ENCODE results near the gene OR9Q1. TPM values are rescaled to one million over a fixed set of nuclear protein-coding genes. Genes with fewer than 3 reads are reported as not detected.

Gene OR9Q1
- total and polyA plus RNA-seq, 2 of the 13 experiments (the other 11 are each of a cell fraction or from before 2014, with no cell fraction given), result not detected

DNA sequence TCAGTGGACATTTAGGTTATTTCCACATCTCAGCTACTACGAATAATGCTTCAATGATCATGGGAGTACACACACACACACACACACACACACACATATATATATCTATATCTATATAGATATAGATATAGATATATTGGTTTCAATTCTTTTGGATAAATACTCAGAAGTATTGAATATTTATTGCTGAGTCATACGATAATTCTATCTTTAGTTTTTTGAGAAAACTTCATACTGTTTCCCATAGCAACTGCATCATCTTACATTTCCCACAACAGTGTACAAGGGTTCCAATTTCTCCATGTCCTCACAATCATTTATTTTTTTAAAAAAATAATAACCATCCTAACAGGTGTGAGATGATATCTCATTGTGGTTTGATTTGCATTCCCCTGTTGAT lies 172.3 kb downstream of the OR9Q1 start (continued):
- TF ChIP-seq, protein P1, sequence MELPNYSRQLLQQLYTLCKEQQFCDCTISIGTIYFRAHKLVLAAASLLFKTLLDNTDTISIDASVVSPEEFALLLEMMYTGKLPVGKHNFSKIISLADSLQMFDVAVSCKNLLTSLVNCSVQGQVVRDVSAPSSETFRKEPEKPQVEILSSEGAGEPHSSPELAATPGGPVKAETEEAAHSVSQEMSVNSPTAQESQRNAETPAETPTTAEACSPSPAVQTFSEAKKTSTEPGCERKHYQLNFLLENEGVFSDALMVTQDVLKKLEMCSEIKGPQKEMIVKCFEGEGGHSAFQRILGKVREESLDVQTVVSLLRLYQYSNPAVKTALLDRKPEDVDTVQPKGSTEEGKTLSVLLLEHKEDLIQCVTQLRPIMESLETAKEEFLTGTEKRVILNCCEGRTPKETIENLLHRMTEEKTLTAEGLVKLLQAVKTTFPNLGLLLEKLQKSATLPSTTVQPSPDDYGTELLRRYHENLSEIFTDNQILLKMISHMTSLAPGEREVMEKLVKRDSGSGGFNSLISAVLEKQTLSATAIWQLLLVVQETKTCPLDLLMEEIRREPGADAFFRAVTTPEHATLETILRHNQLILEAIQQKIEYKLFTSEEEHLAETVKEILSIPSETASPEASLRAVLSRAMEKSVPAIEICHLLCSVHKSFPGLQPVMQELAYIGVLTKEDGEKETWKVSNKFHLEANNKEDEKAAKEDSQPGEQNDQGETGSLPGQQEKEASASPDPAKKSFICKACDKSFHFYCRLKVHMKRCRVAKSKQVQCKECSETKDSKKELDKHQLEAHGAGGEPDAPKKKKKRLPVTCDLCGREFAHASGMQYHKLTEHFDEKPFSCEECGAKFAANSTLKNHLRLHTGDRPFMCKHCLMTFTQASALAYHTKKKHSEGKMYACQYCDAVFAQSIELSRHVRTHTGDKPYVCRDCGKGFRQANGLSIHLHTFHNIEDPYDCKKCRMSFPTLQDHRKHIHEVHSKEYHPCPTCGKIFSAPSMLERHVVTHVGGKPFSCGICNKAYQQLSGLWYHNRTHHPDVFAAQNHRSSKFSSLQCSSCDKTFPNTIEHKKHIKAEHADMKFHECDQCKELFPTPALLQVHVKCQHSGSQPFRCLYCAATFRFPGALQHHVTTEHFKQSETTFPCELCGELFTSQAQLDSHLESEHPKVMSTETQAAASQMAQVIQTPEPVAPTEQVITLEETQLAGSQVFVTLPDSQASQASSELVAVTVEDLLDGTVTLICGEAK (IDR thresholded peaks at IDR 0.05), result no peak
- TF ChIP-seq, protein P1 (CRISPR knock-in tag; IDR thresholded peaks at IDR 0.05), result no peak
- TF ChIP-seq ZNF678 (CRISPR knock-in tag; IDR thresholded peaks at IDR 0.05) (no peak), CENPT (CRISPR knock-in tag; IDR thresholded peaks at IDR 0.05; ENCODE audit: low read depth) (no peak)

DNA sequence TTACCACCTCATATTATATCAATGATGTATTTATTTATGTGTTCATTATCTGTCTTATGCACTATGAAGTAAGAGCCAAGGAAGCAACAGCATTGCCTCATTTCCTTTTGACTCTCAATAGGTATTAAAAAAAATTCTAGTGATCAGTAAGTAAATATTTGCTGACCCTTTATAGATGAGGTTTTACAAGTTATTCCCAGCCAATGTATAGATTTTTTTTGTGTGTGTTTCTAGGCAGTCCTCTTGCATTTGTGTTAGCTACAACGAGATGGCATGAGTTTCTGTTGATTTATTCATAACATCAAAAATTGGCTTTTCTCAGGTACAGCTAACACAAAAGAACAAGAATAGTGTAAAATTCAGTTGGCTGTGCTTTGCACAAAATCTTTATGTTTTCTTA lies 175.6 kb downstream of the OR9Q1 start:
- Histone ChIP-seq H3K4me3 (replicated peaks in 1 of 3; ENCODE audit: insufficient read depth in 1 of 3, low read depth in 2 of 3, low read length in 3 of 3) (no peak overlapping the region), H3K4me2 (ENCODE audit: low read depth, low read length) (no peak overlapping the region), H3K36me3 (replicated peaks in 1 of 2; ENCODE audit: control insufficient read depth in 1 of 2, insufficient read depth in 2 of 2, low read length in 2 of 2) (no peaks in the 10 kb centered on the region), H3K4me1 (ENCODE audit: insufficient read depth, low read length) (no peaks in the 10 kb centered on the region), H3K79me2 (ENCODE audit: insufficient read depth, low read length) (no peaks in the 10 kb centered on the region), H4K20me1 (ENCODE audit: insufficient read depth, low read length) (no peaks in the 10 kb centered on the region), H3K27ac (ENCODE audit: extremely low read length, insufficient read depth, low read length) (no peak overlapping the region), H3K9ac (ENCODE audit: insufficient read depth, low read depth, low read length) (no peak overlapping the region), H2AFZ (ENCODE audit: low read length) (no peak overlapping the region), H3K9me3 (ENCODE audit: low read length) (peaks cover 20% of the 10 kb centered on the region), H3K27me3 (ENCODE audit: control insufficient read depth in 1 of 2, insufficient read depth in 2 of 2, low read length in 2 of 2) (no peaks in the 10 kb centered on the region)
- DNase-seq (ENCODE audit: low spot score) (no peak), ATAC-seq (no peak), FAIRE-seq (no peak)
- BruUV-seq (replicated peaks), result no TSS peak
- 0% methylated on average over 1 of the region's 1 CpG for WGBS (ENCODE audit: low lambda C conversion rate)
- no peak for TF ChIP-seq DR1 (CRISPR knock-in tag; IDR thresholded peaks at IDR 0.05)
- TF ChIP-seq SYNCRIP (IDR thresholded peaks at IDR 0.05; ENCODE audit: insufficient read depth, low read depth, low read length), result no peak
- no peak for TF ChIP-seq ZNF839 (CRISPR knock-in tag; IDR thresholded peaks at IDR 0.05; ENCODE audit: borderline replicate concordance)
- TF ChIP-seq ZNF567 (CRISPR knock-in tag; IDR thresholded peaks at IDR 0.05; ENCODE audit: borderline replicate concordance), result no peak
- intact Hi-C loops (cut with micrococcal nuclease; ENCODE audit: unreplicated experiment) (no loop called here), in situ Hi-C loops (cut with HindIII; ENCODE audit: extremely low pct_ligation_motif_present, low pct_unique_long_range_greater_than_20kb) (no loop called here)
- CTCF ChIA-PET (ENCODE audit: low intra/inter-chr PET ratio, low total read pairs), result no interaction called here
- POLR2A ChIA-PET, result no interaction called here
